Panc1 (cell line): ENCODE data around the gene CDK2AP2.

ENCODE experiments used
- CTCF ChIP-seq: fragments of 450-650 bp; IDR thresholded peaks from 2 replicates; pipeline ENCODE4 v1.5.1; 2017; ENCODE audit warnings: mild to moderate bottlenecking
- POLR2AphosphoS5 ChIP-seq: IDR thresholded peaks from 2 replicates; pipeline ENCODE4 v1.6.1; 2012; ENCODE audit warnings: mild to moderate bottlenecking, low read depth, low read length, moderate library complexity
- SIN3A ChIP-seq: IDR thresholded peaks from 2 replicates; pipeline ENCODE4 v1.6.1; 2012; ENCODE audit warnings: low read depth, mild to moderate bottlenecking, low read length, moderate library complexity, borderline replicate concordance; ENCODE audit not compliant: insufficient read depth

- no peak for TF ChIP-seq CTCF
- no peak for TF ChIP-seq POLR2AphosphoS5
- TF ChIP-seq SIN3A: no peak
Measured at GRCh38 chr11:67500831-67501715, 6.9 kb downstream of the CDK2AP2 start.
